GM12892 (cell line): ENCODE results near the gene ASB15. TPM values are rescaled to one million over a fixed set of nuclear protein-coding genes. Genes with fewer than 3 reads are reported as not detected.
"Not testable (repeated sequence)": the region's sequence is repeated elsewhere in the genome, so short reads cannot be mapped to it uniquely, and the experiment has no call there.

Experiments
- DNase-seq: peaks from one replicate; pipeline ENCODE4 v3.0.0; 2011; ENCODE audit not compliant: insufficient read length
- FAIRE-seq: peaks from 2 replicates; lab custom pipeline; 2011; peaks lifted over from hg19 to GRCh38; lab: Jason Lieb, UNC
- POLR2A ChIP-seq: IDR thresholded peaks from 2 replicates; pipeline ENCODE4 v1.6.1; 2011; ENCODE audit warnings: low read depth, low read length, control low read depth
- POLR2AphosphoS5 ChIP-seq: IDR thresholded peaks from 2 replicates; pipeline ENCODE4 v1.6.1; 2011; ENCODE audit warnings: low read depth, low read length, control low read depth
- TAF1 ChIP-seq: IDR thresholded peaks from 2 replicates; pipeline ENCODE4 v1.6.1; 2011; ENCODE audit warnings: low read depth, mild to moderate bottlenecking, control low read depth, low read length, borderline replicate concordance
- polyA plus RNA-seq: library from polyadenylated mRNA; unstranded; fragments of >200 nt; gene quantifications from one replicate; pipeline ENCODE4 v1.2.1, GENCODE V29; 2012; ENCODE audit warnings: missing spikeins, inconsistent platforms; ENCODE audit not compliant: missing spikeins

ASB15 gene
- polyA plus RNA-seq: not detected

DNA sequence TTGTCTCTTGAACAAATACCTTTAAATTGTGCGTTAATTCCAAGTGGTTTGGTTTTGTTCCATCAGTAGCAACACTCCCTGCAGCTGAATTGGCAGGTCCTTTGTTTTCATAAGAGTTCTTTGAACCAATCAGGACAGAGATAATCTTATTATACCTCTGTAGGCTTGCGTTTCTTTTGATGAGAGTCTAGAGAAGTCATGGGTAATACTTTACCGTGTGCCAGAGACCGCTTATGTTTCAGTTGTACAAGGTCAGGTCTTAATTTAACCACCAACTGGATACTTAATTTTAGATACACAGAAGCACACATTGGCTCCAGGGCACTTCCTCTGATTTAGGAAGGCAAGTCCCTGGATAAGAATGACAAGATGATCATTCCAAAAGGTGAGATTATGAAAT, at the start of gene ASB15:
Gene ASB15, plus strand, starts transcription at position 292 of the 400 bp plus-strand sequence. CDS start 12,682 bp downstream, outside the sequence.
- DNase-seq (no peak), FAIRE-seq (no peak)
- TF ChIP-seq POLR2AphosphoS5 (no peak), TAF1 (no peak), POLR2A (no peak)

- not testable (repeated sequence) for DNase-seq, FAIRE-seq
These were observed 49.5 kb upstream of the ASB15 start for GRCh38 chr7:123552134-123552533.

DNA sequence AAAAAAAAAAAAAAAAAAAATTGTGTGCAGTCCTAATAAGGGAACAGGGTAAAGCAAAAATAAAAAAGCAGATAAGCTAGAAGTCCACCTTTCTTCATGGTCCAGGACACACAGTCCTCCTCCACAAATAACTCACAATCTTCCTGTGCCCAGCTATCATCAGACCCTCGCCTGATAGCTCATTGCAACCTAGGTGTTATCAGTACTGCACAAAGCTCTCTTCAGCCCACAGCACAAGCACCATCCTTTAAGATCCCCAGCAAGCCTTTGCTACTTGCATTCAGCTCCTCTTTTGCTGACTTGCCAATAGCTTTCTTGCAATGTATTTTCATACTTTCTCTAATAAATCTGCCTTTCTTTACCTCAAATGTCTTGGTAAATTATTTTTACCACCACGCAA, 49.0 kb upstream of the ASB15 start:
- DNase-seq (no peak), FAIRE-seq (no peak)
- TF ChIP-seq POLR2AphosphoS5 (no peak), POLR2A (no peak), TAF1 (no peak)

DNA sequence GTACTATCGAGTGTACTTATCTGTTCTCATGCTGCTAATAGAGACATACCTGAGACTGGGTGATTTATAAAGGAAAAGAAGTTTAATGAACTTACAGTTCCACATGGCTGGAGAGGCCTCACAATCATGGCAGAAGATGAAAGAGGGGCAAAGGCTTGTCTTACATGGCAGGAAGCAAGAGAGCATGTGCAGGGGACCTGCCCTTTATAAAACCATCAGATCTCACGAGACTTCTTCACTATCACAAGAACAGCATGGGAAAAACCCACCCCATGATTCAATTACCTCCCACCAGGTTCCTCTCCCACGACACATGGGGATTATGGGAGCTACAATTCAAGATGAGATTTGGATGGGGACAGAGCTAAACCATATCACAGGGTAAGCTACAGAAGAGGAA, 48.5 kb upstream of the ASB15 start:
- no peak for DNase-seq
- TF ChIP-seq TAF1: no peak
- no peak for TF ChIP-seq POLR2AphosphoS5
- no peak for TF ChIP-seq POLR2A
- no peak for FAIRE-seq

GRCh38 chr7:123555484-123555883, 46.1 kb upstream of the ASB15 start:
- no peak for FAIRE-seq
- TF ChIP-seq POLR2A (no peak), POLR2AphosphoS5 (no peak), TAF1 (no peak)
- no peak for DNase-seq

DNA sequence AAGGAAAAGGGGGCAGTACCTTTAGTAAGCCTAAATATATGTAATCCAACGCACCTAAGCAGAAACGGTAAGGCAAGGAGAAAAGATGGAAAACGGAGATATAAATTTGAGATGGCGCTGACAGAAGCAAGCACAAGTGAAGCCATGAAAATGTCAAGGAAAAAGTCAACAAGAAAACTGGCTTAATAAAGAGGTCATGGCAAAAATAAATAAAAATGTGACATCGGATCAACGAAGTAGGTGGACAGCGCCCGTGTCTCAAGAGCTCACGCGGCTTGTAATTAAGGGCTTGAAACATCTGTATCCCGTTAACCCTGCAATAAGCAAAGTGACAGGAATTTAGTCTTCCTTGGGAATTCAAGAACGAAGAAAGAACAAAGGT, 44.6 kb upstream of the ASB15 start:
- DNase-seq: no peak
- no peak for FAIRE-seq
- TF ChIP-seq TAF1: no peak
- no peak for TF ChIP-seq POLR2AphosphoS5

DNA sequence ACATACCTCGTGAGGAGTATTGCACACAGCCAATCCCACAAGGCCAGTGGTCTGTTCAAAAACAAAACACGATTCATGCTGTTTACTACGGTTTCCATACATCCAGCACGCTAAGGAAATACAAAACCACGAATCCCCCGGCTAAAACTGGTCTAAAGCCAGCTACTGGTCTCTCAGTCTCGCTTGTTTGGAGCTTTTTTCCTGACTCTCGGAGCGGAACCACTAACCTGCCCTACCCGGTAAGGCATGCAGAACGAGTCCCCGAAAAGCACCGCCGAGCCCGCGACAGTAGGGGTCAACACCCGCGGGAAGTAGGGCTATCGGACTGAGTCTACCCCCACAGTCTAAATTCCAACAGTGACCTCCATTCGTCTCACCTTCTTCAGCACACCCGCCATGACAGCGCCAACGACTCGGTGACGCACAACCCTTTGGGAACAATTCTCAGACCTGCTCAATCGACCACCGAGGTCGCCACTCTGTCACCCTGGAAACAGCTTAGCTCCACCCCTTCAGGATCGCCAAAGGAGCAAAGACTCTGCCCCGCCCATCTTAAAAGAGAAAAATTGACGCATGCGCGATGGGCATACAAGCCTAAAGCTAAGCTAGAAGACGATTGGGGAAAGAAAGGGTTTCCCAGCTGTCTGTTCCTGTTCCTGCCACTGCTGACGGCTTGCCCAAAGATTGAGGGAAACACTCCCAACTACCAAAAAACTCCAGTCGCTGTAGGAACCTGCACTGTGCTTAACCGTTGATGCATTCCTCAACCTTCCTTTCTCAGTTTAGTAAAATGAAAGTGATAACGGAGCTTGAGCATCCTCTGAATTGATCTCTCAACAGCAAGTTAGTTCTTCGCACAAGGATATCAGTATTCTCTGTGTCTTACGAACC, 44.0 kb upstream of the ASB15 start, which contains the start of gene NDUFA5:
Gene NDUFA5, minus strand, starts transcription at position 421 of the 891 bp plus-strand sequence. Its CDS starts 23 bp downstream, at position 398.
- FAIRE-seq (peak; percentile 97), DNase-seq (peak; percentile 30)
- TF ChIP-seq TAF1: peak; percentile 30; the same call in 1 of the 2 replicates
- TF ChIP-seq POLR2A: peak; percentile 76
- peak; percentile 59 for TF ChIP-seq POLR2AphosphoS5

GRCh38 chr7:123558289-123558874, 43.2 kb upstream of the ASB15 start:
- no peak for TF ChIP-seq POLR2AphosphoS5
- TF ChIP-seq TAF1: no peak
- no peak for TF ChIP-seq POLR2A
- DNase-seq (no peak), FAIRE-seq (no peak)

- FAIRE-seq (no peak), DNase-seq (no peak)
- no peak for TF ChIP-seq TAF1
- no peak for TF ChIP-seq POLR2AphosphoS5
These were observed 39.5 kb upstream of the ASB15 start for GRCh38 chr7:123562121-123562520.

- no peak for TF ChIP-seq TAF1
- no peak for TF ChIP-seq POLR2A
- no peak for TF ChIP-seq POLR2AphosphoS5
- FAIRE-seq (peak; percentile 14), DNase-seq (no peak)
These were observed 32.1 kb upstream of the ASB15 start for GRCh38 chr7:123569352-123570010.

DNA sequence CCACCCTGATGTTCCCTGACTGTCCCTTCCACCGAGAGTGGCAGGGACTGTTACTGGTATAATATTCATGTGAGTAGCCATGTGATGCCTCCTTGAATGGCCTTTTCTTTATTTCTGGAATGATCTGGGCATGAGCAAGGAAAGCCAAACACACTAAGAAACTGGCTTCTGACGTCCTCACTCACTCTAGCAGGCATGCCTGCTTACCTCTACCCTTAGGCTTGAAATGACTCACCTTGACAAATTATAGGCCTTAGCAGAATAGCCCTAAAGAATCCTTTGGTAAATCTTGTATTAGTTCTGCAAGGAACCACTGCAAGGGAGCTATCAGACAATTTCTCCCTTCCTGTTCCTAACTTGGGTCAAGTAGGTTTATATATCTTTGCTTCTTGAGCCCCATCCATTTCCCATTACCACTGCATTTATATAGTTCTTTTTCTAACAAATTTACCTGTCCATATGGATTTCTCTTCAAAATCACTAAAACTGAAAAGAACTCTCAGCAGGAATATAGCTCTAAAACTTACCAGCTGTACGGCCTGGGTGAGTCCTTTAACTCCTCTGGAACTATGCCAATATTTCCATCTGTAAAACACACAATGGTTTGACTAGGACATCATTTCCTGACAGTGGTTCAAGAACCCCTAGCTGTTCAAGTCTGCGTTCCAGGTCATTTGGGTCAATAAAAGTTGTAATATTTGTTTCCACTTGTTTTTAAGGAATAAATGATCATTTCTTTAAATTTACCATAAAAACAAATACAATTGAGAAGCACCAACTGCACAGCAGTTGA, 31.0 kb upstream of the ASB15 start:
- TF ChIP-seq POLR2AphosphoS5 (no peak), POLR2A (no peak), TAF1 (no peak)
- FAIRE-seq: no peak
- DNase-seq: no peak
